Fibroblast of skin of back (primary cell): ENCODE measurements around the gene TNRC6B.
"Not testable (repeated sequence)": the region's sequence is repeated elsewhere in the genome, so short reads cannot be mapped to it uniquely, and the experiment has no call there.

ENCODE experiments used
- DNase-seq: peaks from one replicate; pipeline ENCODE4 v3.0.0-alpha.2; 2013

The TNRC6B gene

GRCh38 chr22:40183603-40184002, 5.9 kb downstream of the TNRC6B start:
- DNase-seq, result not testable (repeated sequence)

DNA sequence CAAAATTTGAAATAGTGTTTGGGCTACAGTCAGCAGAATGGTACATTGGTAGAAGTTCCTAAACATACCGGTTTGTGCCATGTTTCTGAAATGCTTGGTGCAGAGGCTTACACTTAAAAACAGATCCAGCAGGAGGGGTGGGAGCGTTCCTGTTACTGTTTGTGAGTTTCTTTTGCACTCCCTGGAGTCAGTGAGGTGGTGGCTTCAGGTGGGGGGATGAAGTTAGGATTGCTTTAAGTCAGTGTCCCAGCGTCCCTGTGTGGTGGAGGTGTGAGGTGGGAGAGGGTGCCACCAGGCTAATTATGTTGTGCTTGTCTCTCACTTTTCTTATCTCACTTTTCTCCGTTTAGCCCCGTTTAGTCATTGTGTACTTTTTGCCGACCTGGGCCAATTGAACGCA, 9.7 kb downstream of the TNRC6B start:
- no peak for DNase-seq

DNA sequence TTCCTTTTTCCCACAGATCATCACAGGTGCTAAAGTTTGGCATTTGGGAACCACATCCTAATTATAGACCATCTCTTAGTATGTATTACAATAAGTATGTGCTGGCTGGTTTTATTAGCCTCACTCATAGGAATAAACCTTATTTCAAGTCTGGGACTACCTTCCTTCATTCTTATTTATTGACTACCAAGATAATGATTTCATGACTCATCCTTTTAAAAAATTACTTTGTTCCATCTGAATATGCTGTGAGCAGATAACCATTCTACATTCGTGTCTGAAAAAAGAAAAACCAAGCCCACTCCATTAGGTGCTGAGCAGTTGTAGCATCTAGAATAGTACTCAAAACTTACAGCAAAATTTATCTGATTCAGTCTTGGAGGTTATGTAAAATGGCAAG, 12.3 kb downstream of the TNRC6B start:
- DNase-seq, result no peak

GRCh38 chr22:40190501-40190900, 12.8 kb downstream of the TNRC6B start:
- DNase-seq, result no peak

GRCh38 chr22:40193429-40194421, 16.0 kb downstream of the TNRC6B start:
- no peak for DNase-seq

DNA sequence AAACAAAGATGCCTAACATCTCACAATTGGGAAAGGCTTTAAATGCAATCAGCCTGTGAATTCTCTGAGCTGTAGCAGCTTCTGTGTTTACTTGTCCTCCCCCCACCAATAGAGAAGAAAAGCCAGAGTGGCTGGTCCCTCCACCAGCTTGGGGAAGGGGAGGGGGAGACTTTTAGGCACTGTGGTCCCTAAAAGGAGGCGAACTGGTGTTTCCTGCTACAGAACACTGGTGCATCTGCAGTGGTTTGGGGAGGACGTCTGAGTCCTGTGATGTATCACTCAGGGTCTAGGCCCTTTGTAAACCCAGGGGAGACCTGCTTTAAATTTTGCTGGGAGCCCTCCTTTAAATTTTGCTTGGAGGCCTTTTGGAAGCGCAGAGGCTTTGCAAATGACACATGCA, 16.9 kb downstream of the TNRC6B start:
- DNase-seq, result no peak

- DNase-seq, result peak; percentile 89
Measured at GRCh38 chr22:40196628-40197360, 19.1 kb downstream of the TNRC6B start.

GRCh38 chr22:40197421-40197820, 19.7 kb downstream of the TNRC6B start:
- DNase-seq, result not testable (repeated sequence)

GRCh38 chr22:40198733-40199132, 21.0 kb downstream of the TNRC6B start:
- no peak for DNase-seq

DNA sequence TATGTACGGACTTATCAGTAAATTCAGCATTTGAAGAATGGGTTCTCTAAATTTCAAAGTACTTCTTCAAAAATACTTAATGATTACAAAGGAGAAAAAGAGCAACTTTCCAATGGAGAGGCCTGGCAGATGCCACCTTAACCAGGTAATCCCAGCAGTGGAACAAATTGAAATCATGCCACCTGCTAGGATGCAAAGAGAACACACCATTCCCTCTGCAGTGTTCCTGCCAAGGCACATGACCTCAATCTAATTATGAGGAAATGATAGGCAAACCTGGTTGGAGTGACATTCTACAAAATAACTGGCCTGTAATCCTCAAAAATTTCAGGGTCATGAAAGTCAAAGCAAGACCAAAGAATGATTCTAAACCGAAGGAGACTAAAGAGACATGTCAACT, 21.5 kb downstream of the TNRC6B start:
- DNase-seq, result no peak

DNA sequence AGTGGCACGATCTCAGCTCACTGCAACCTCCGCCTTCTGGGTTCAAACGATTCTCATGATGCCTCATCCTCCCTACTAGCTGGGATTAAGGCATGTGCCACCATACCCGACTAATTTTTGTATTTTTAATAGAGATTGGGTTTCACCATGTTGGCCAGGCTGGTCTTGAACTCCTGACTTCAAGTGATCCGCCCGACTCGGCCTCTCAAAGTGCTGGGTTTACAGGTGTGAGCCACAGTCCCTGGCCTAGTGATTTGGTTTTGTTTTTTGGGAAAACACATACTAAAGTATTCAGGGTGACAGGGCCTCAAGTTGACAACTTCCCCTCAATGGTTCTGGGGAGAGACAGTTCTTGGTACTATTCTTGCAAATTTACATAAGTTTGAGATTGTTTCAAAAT, 22.1 kb downstream of the TNRC6B start:
- no peak for DNase-seq

DNA sequence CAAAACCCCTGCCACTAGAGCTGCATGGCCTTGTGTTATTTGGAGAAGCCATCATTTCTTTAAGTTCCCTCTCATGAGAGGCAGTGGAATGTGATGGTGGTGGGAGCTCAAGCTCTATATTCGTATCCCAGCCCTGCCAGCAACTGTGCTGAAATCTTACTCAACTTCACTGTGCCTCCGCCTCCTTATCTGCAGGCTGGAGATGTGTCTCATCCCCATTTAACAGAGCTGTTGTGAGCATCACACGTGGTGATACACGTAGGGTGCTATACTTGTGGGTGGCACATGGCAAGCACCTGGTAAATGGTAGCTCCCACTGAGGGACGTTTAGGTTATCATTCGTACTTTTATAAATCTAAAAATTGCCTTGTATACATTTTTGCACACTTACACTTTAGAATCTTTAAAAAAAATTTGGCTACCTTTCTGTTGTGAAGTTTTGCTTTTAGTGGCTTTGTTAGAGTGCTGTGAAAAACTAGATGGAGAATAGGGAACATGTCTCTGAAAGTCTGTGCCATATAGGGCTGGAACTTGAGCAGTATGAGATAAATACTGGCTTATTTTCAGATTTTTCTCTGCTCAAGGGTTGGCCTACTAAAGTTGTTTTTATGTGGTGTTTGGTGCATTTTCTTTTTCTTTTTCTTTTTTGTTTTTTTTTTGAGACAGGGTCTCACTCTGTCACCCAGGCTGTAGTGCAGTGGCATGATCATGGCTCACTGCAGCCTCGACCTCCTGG, 23.2 kb downstream of the TNRC6B start:
- no peak for DNase-seq

DNA sequence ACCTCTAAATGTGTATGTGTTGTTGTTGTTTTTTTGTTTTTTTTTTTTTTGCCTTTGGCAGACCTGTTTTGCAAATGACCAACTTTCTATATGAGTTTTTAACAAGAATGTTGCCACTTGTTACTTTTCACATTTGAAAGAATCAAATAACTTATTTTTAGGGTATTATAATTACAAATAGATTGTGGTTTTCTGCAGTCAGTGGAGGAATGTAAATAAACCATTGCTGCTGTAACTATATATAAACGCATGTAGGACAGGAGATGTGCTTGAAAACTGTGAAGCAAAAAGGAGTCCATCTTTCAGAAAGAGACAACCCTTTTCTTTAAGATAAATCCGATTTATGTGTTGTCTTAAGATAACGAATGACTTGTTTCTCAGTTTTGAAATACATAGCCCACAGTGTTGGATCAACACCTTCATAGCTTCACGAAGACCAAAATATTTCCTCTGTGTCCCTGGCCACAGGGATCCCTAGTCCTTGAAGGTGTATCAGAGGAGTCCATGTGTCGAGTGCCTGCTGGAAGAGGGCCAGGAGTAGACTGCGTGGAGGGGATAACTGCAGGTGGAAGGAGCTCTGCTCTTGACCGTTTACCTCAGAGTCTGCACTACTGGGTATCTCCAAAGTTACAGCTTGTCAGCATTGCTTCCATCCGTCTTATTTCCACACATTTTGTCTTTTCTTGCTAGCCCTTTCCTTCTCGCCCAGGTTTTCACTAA, 24.7 kb downstream of the TNRC6B start:
- DNase-seq, result no peak

- DNase-seq, result no peak
Measured at GRCh38 chr22:40203572-40203971, 25.8 kb downstream of the TNRC6B start.

- DNase-seq, result peak; percentile 90
Measured at GRCh38 chr22:40204321-40205116, 26.8 kb downstream of the TNRC6B start.

GRCh38 chr22:40206561-40206960, 28.8 kb downstream of the TNRC6B start:
- no peak for DNase-seq

DNA sequence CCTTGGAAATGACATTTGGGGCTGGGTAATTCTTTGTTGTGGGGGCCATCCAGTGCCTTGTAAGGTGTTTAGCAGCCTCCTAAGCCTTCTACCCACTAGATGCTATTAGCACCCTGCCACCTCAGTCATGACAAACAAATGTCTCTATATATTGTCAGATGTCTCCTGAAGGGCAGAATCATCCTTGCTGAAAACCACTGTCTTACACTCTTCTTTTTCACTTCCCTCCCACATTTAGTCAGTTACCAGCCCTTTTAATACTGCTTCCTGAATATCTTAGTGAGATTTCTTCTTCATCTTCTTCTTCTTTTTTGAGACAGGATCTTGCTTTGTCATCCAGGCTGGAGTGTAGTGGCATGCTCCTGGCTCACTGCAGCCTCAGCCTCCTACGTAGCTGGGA, 33.1 kb downstream of the TNRC6B start:
- no peak for DNase-seq

DNA sequence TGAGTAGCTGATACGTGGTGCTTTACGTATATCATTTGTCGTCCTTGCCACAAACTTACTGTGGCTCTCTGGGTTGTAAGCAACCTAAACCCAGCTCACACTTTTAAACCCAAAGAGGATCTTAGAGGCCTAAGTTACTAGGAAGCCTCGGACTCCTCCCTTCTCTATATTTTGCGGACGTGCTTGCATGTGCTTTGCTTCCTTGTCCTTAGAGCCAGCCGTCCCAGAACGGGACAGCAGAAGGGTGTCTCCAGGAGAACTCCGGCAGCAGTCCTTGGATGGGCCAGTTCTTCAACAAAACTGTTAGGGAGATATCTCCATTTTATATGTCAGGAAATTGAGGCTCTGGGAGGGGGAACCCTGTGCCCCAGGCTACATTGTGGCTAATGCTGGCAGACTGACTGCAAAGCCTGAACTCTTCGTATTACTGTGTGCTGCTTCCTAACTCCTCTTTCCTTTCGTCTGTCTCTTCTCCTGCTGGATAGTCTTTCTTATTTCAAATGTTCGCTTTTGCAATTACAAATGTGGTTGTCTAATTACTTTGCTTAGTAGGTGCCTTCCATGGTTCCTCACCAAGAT, 33.8 kb downstream of the TNRC6B start:
- DNase-seq, result no peak

DNA sequence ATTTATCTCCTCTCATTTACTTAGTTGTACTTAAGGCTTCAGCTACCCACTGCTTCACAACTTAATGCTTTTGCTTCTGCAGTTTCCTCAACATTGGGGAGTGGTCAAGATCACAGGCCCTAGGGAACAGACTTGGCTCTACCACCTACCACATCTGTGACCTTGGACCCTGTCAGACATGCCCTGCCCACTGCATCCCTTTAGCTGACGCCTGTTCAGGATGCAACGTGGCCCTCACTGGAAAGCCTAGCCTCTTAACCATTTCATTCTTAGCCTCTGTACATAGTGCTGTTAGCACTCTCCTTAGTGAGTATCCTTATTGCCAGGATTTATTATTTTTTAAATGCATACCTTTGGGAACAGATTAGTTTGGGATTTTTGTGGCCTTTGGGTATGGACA, 34.4 kb downstream of the TNRC6B start:
- DNase-seq, result no peak

DNA sequence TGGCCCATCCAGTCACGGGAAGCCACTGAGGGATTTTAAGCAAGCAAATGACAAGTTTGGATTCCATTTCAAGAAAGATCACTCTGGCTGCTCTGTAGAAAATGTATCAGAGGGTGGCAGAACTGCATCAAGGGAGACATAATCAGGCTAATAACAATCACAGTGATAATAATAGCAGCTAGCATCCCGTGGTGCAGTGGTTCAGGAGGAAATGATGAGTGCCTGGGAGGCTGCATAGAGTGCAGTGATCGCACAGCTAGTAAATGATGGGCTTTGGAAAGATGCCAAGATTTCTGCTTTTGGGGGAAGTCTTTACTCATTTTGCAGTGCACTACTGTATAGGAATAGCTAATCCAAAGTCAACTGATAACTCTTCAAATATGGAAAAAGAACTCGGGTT, 35.8 kb downstream of the TNRC6B start:
- no peak for DNase-seq

GRCh38 chr22:40215266-40215665, 37.5 kb downstream of the TNRC6B start:
- peak; percentile 47 for DNase-seq
